ENCODE measurements around the gene AFAP1.

GRCh38 chr4:7909463-7910262 is 30.0 kb downstream of the AFAP1 start:
- no peak for TF ChIP-seq CTCF (IDR thresholded peaks at IDR 0.05)
- no peak for TF ChIP-seq POLR2A (IDR thresholded peaks at IDR 0.05)
